H9 (cell line): Measurements from ENCODE around the gene LDLRAD4. TPM values are rescaled to one million over a fixed set of nuclear protein-coding genes. Genes with fewer than 3 reads are reported as not detected.

Source experiments
- DNase-seq: peaks from one replicate; pipeline ENCODE4 v3.0.0-alpha.2; 2017
- H2AFZ ChIP-seq: one replicate; pipeline ENCODE4 v1.6.1; 2013; ENCODE audit warnings: mild to moderate bottlenecking, low read length, control low read depth, moderate library complexity
- H2AK5ac ChIP-seq: 2 replicates; pipeline ENCODE4 v1.6.1; 2013; ENCODE audit warnings: low read length, control low read depth, mixed read lengths; ENCODE audit not compliant: insufficient read length
- H2BK120ac ChIP-seq: one replicate; pipeline ENCODE4 v1.6.1; 2013; ENCODE audit warnings: low read depth, mild to moderate bottlenecking, low read length, control low read depth, inconsistent platforms; ENCODE audit not compliant: poor library complexity, severe bottlenecking
- H2BK12ac ChIP-seq: 2 replicates; pipeline ENCODE4 v1.6.1; 2013; ENCODE audit warnings: low read length, control low read depth, mixed read lengths, low read depth; ENCODE audit not compliant: insufficient read length
- H2BK15ac ChIP-seq: 2 replicates; pipeline ENCODE4 v1.6.1; 2013; ENCODE audit warnings: low read depth, low read length, control low read depth
- H2BK20ac ChIP-seq: one replicate; pipeline ENCODE4 v1.6.1; 2013; ENCODE audit warnings: low read depth, mild to moderate bottlenecking, low read length, control low read depth, inconsistent platforms; ENCODE audit not compliant: poor library complexity, severe bottlenecking
- H2BK5ac ChIP-seq: 2 replicates; pipeline ENCODE4 v1.6.1; 2013; ENCODE audit warnings: low read length, control low read depth, mixed read lengths; ENCODE audit not compliant: insufficient read length
- H3K14ac ChIP-seq: 2 replicates; pipeline ENCODE4 v1.6.1; 2013; ENCODE audit warnings: low read length, control low read depth; ENCODE audit not compliant: insufficient read depth
- H3K18ac ChIP-seq: 2 replicates; pipeline ENCODE4 v1.6.1; 2013; ENCODE audit warnings: low read depth, mild to moderate bottlenecking, mixed read lengths, low read length, control low read depth; ENCODE audit not compliant: insufficient read length
- H3K23ac ChIP-seq: 2 replicates; pipeline ENCODE4 v1.6.1; 2013; ENCODE audit warnings: low read length, control low read depth, mixed read lengths, low read depth; ENCODE audit not compliant: insufficient read length
- H3K23me2 ChIP-seq: 2 replicates; pipeline ENCODE4 v1.6.1; 2013; ENCODE audit warnings: low read depth, mild to moderate bottlenecking, mixed read lengths, low read length, control low read depth; ENCODE audit not compliant: insufficient read length, poor library complexity, severe bottlenecking
- H3K27ac ChIP-seq: 2 replicates; pipeline ENCODE4 v1.5.1; 2013; ENCODE audit warnings: low read length, control low read depth, mixed read lengths, low read depth; ENCODE audit not compliant: insufficient read length
- H3K27me3 ChIP-seq: 2 replicates; pipeline ENCODE4 v1.6.1; 2013; ENCODE audit warnings: low read length, control low read depth, inconsistent platforms; ENCODE audit not compliant: insufficient read depth
- H3K4ac ChIP-seq: 2 replicates; pipeline ENCODE4 v1.6.1; 2013; ENCODE audit warnings: low read depth, mild to moderate bottlenecking, control low read depth, inconsistent platforms, low read length, moderate library complexity
- H3K4me1 ChIP-seq: 2 replicates; pipeline ENCODE4 v1.6.1; 2013; ENCODE audit warnings: low read length, control low read depth, inconsistent platforms; ENCODE audit not compliant: insufficient read depth
- H3K4me2 ChIP-seq: 2 replicates; pipeline ENCODE4 v1.6.1; 2013; ENCODE audit warnings: low read length, control low read depth, mixed read lengths; ENCODE audit not compliant: insufficient read length, insufficient read depth
- H3K56ac ChIP-seq: 2 replicates; pipeline ENCODE4 v1.6.1; 2013; ENCODE audit warnings: low read depth, mild to moderate bottlenecking, mixed read lengths, low read length, control low read depth; ENCODE audit not compliant: insufficient read length
- H3K79me1 ChIP-seq: 2 replicates; pipeline ENCODE4 v1.6.1; 2013; ENCODE audit warnings: low read depth, mild to moderate bottlenecking, moderate library complexity, low read length, control low read depth, inconsistent platforms; ENCODE audit not compliant: insufficient read depth, poor library complexity, severe bottlenecking
- H3K79me2 ChIP-seq: 2 replicates; pipeline ENCODE4 v1.6.1; 2013; ENCODE audit warnings: low read length, control low read depth, inconsistent platforms; ENCODE audit not compliant: insufficient read depth
- H3K9ac ChIP-seq: 2 replicates; pipeline ENCODE4 v1.6.1; 2013; ENCODE audit warnings: low read length, control low read depth, mixed read lengths; ENCODE audit not compliant: insufficient read length; ENCODE audit errors: extremely low read depth
- H3K9me3 ChIP-seq: one replicate; pipeline ENCODE4 v1.6.1; 2013; ENCODE audit warnings: low read depth, low read length, inconsistent platforms; ENCODE audit not compliant: control insufficient read depth
- H3T11ph ChIP-seq: one replicate; pipeline ENCODE4 v1.6.1; 2013; ENCODE audit warnings: mild to moderate bottlenecking, low read length, control low read depth, inconsistent platforms
- H4K20me1 ChIP-seq: one replicate; pipeline ENCODE4 v1.6.1; 2013; ENCODE audit not compliant: control insufficient read depth, insufficient read length, insufficient read depth
- H4K5ac ChIP-seq: 2 replicates; pipeline ENCODE4 v1.6.1; 2013; ENCODE audit warnings: low read depth, mild to moderate bottlenecking, mixed read lengths, low read length, control low read depth; ENCODE audit not compliant: insufficient read length
- H4K8ac ChIP-seq: replicated peaks from 2 replicates; pipeline ENCODE4 v1.6.1; 2013; ENCODE audit warnings: low read length, control low read depth, mixed read lengths, low read depth; ENCODE audit not compliant: insufficient read length
- H4K91ac ChIP-seq: 2 replicates; pipeline ENCODE4 v1.6.1; 2013; ENCODE audit warnings: low read depth, mild to moderate bottlenecking, moderate library complexity, mixed read lengths, low read length, control low read depth; ENCODE audit not compliant: insufficient read length
- H3K27ac Mint-ChIP-seq, 3 experiments: 2 replicates in 2 of 3; 3 replicates in 1 of 3; pipeline ENCODE4 v1.8.0; 2020 to 2021; ENCODE audit warnings: mixed read lengths in 3 of 3, mild to moderate bottlenecking in 1 of 3, moderate library complexity in 1 of 3
- H3K27me3 Mint-ChIP-seq: 2 replicates; pipeline ENCODE4 v1.8.0; 2021; ENCODE audit warnings: low read depth, mild to moderate bottlenecking, moderate library complexity, mixed read lengths
- H3K36me3 Mint-ChIP-seq, 3 experiments: 2 replicates in 2 of 3; 3 replicates in 1 of 3; pipeline ENCODE4 v1.8.0; 2020 to 2021; ENCODE audit warnings: low read depth in 3 of 3, mixed read lengths in 3 of 3; ENCODE audit not compliant: insufficient read depth in 1 of 3
- H3K4me1 Mint-ChIP-seq, 2 experiments: 2 replicates each; pipeline ENCODE4 v1.8.0; 2020; ENCODE audit warnings: mixed read lengths in 2 of 2
- H3K4me3 Mint-ChIP-seq, 2 experiments: 2 replicates in 1 of 2; 3 replicates in 1 of 2; pipeline ENCODE4 v1.8.0; 2020 to 2021; ENCODE audit warnings: mild to moderate bottlenecking in 2 of 2, mixed read lengths in 2 of 2, moderate library complexity in 1 of 2
- H3K9me3 Mint-ChIP-seq, 2 experiments: 2 replicates in 1 of 2; 3 replicates in 1 of 2; pipeline ENCODE4 v1.8.0; 2020; ENCODE audit warnings: mild to moderate bottlenecking in 2 of 2, mixed read lengths in 2 of 2, moderate library complexity in 1 of 2
- WGBS: extraction: QIAGEN DNeasy Blood & Tissue Kit; methylation state at CpG from one replicate; pipeline ENCODE4 v1.1.7; 2013; ENCODE audit warnings: missing lambda C conversion rate, low lambda C conversion rate, mixed read lengths; ENCODE audit not compliant: insufficient read length; ENCODE audit errors: extremely low coverage; 5-methylcytosine and 5-hydroxymethylcytosine counted together
- total RNA-seq: library from RNA; stranded (reverse); gene quantifications from 2 replicates; pipeline ENCODE4 v1.2.1, GENCODE V29; 2021
- TF ChIP-seq, protein P1 (sequence below): fragments of 200-600 bp; sonication (generic); conservative IDR thresholded peaks from 3 replicates; pipeline ENCODE4 v1.8.0; 2021; ENCODE audit warnings: antibody characterized with exemption, mild to moderate bottlenecking

Gene LDLRAD4
- total RNA-seq, 1 experiment from 2014 or later: 3.9 TPM

DNA sequence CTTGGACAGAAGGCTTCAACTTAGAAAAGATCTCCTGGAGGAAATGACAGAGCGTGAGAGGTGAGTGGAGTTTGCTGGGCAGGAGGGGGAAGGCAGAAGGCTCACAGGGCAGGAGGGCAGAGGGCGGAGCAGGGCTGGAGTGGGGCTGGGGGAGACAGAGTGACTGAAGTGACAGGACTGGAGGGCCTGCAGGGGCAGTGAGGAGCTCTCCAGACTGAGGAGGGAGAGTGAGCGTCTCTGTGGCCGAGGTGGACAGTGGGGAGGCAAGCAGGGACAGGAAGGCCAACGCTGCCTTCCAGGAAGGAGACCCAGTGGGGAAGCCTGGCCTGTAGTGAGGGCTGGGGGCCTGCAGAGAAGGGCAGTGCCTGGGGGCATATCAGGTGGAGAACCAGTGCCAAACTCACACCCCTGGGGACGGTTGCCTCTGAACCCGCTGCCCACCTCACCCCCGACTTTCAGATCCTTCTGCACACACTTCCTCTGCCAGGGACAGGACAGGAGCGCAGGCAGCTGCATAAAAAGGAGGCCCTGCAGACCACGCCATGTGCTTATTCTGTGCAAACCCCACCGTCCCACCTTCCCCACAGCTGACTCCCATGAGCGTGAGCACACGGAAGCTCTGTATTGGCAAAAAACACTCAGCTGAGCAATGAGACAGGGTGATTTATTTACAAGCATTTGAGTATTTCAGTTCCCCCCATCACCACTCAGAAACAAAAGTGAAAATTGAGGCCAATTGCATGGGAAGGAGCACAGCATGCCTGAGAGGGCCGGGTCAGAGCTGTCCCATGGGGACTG, 263.5 kb downstream of the LDLRAD4 start:
- no peaks in the 10 kb centered on the region for H3K23me2 ChIP-seq
- H3K79me1 ChIP-seq: no peaks in the 10 kb centered on the region
- TF ChIP-seq, protein P1, sequence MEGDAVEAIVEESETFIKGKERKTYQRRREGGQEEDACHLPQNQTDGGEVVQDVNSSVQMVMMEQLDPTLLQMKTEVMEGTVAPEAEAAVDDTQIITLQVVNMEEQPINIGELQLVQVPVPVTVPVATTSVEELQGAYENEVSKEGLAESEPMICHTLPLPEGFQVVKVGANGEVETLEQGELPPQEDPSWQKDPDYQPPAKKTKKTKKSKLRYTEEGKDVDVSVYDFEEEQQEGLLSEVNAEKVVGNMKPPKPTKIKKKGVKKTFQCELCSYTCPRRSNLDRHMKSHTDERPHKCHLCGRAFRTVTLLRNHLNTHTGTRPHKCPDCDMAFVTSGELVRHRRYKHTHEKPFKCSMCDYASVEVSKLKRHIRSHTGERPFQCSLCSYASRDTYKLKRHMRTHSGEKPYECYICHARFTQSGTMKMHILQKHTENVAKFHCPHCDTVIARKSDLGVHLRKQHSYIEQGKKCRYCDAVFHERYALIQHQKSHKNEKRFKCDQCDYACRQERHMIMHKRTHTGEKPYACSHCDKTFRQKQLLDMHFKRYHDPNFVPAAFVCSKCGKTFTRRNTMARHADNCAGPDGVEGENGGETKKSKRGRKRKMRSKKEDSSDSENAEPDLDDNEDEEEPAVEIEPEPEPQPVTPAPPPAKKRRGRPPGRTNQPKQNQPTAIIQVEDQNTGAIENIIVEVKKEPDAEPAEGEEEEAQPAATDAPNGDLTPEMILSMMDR: no peak
- H3K23ac ChIP-seq: no peak overlapping the region
- H3K4me1 ChIP-seq: peaks cover 4% of the 10 kb centered on the region; the same call in 1 of the 2 replicates
- no peak overlapping the region for H4K5ac ChIP-seq
- H4K20me1 ChIP-seq: no peaks in the 10 kb centered on the region
- H2BK120ac ChIP-seq: no peak overlapping the region
- no peaks in the 10 kb centered on the region for H3K79me2 ChIP-seq
- peaks cover 14 to 29% of the 10 kb centered on the region in 2 experiments for H3K4me1 Mint-ChIP-seq
- no peaks in the 10 kb centered on the region for H3K27me3 ChIP-seq
- H3K9me3 Mint-ChIP-seq: peaks cover 0 to 4% of the 10 kb centered on the region in 2 experiments; a peak in 3 of 5 replicates
- no peak overlapping the region for H2AFZ ChIP-seq
- no peak overlapping the region for H3K4me2 ChIP-seq
- H3K27ac ChIP-seq: no peak overlapping the region
- no peak overlapping the region for H3K4ac ChIP-seq
- H3K18ac ChIP-seq: no peak overlapping the region
- peaks cover 0 to 6% (median 0%) of the 10 kb centered on the region in 3 experiments; a peak in 2 of 7 replicates for H3K36me3 Mint-ChIP-seq
- H3K14ac ChIP-seq: no peak overlapping the region; the same call in 1 of the 2 replicates
- no peaks in the 10 kb centered on the region for H3K9me3 ChIP-seq
- H3K27ac Mint-ChIP-seq: peak overlapping the region in 2 of 3 experiments; percentile 19 to 68; a peak in 3 of 7 replicates
- no peak overlapping the region for H2BK5ac ChIP-seq
- no peak overlapping the region for H2BK12ac ChIP-seq
- peaks cover 13% of the 10 kb centered on the region for H3K27me3 Mint-ChIP-seq
- no CpG with 5 or more reads among the region's 14 CpGs for WGBS
- no peak overlapping the region for H2BK20ac ChIP-seq
- no peak overlapping the region for H3K9ac ChIP-seq
- no peak overlapping the region for H2BK15ac ChIP-seq
- no peak overlapping the region for H3T11ph ChIP-seq
- DNase-seq: no peak
- no peak overlapping the region for H4K91ac ChIP-seq
- H3K4me3 Mint-ChIP-seq: no peak overlapping the region; a peak in 1 of 5 replicates
- H4K8ac ChIP-seq: no peak overlapping the region
- H3K56ac ChIP-seq: no peak overlapping the region
- H2AK5ac ChIP-seq: no peak overlapping the region
